Fibroblast of pulmonary artery (primary cell): ENCODE measurements around the gene PRSS50.

Experiments used
- DNase-seq: peaks from one replicate; pipeline ENCODE4 v3.0.0-alpha.2; 2010; ENCODE audit warnings: low read depth
- H3K4me3 ChIP-seq: replicated peaks from 2 replicates; pipeline ENCODE4 v1.5.1; 2011; ENCODE audit warnings: low read depth, mild to moderate bottlenecking, control low read depth, low read length, moderate library complexity
- TF ChIP-seq, protein P1 (sequence below): IDR thresholded peaks from 2 replicates; pipeline ENCODE4 v1.5.1; 2011; ENCODE audit warnings: mild to moderate bottlenecking, control low read depth, low read length, inconsistent platforms; ENCODE audit errors: missing control alignments

PRSS50 gene

DNA sequence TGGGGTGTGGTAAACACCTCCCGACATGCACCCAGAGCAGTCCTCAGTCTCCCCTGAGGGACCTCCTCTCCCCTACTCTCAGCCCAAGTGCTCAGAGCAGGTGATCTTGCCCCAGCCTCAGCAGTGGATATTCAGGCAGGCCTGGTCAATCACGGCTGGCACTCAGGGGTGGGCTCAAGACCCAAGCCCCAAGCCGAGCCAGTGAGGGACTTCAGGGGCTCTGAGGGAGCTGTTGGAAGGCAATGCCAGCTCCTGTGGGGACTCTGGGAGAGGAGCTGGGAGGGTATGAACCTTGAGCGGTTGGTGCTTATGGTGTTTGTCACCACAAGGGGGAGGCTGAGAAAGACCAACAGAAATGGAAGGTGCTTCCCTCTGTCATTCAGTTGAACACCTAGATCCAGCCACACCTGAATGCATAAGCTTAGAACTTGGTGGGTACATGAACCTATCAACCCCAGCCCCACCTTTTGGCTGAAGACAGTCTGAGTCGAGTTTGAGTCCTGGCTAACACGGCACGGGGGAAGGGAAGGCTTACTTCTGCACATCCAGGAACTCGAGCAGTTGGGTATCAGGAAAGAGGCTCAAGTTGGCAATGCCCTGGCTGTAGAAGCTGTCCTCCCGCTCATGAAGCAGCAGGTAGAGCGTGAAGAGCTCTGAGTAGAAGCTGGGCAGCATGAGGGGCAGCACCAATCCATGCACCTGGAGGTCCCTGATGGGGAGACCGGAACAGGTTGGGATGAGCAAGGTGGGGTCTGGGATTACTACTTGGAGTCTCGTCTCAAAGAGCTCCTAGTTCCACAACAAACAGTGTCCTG lies 43.4 kb downstream of the PRSS50 start:
- no peak for DNase-seq
- TF ChIP-seq, protein P1, sequence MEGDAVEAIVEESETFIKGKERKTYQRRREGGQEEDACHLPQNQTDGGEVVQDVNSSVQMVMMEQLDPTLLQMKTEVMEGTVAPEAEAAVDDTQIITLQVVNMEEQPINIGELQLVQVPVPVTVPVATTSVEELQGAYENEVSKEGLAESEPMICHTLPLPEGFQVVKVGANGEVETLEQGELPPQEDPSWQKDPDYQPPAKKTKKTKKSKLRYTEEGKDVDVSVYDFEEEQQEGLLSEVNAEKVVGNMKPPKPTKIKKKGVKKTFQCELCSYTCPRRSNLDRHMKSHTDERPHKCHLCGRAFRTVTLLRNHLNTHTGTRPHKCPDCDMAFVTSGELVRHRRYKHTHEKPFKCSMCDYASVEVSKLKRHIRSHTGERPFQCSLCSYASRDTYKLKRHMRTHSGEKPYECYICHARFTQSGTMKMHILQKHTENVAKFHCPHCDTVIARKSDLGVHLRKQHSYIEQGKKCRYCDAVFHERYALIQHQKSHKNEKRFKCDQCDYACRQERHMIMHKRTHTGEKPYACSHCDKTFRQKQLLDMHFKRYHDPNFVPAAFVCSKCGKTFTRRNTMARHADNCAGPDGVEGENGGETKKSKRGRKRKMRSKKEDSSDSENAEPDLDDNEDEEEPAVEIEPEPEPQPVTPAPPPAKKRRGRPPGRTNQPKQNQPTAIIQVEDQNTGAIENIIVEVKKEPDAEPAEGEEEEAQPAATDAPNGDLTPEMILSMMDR: peak; percentile 27
- no peak overlapping the region for H3K4me3 ChIP-seq

DNA sequence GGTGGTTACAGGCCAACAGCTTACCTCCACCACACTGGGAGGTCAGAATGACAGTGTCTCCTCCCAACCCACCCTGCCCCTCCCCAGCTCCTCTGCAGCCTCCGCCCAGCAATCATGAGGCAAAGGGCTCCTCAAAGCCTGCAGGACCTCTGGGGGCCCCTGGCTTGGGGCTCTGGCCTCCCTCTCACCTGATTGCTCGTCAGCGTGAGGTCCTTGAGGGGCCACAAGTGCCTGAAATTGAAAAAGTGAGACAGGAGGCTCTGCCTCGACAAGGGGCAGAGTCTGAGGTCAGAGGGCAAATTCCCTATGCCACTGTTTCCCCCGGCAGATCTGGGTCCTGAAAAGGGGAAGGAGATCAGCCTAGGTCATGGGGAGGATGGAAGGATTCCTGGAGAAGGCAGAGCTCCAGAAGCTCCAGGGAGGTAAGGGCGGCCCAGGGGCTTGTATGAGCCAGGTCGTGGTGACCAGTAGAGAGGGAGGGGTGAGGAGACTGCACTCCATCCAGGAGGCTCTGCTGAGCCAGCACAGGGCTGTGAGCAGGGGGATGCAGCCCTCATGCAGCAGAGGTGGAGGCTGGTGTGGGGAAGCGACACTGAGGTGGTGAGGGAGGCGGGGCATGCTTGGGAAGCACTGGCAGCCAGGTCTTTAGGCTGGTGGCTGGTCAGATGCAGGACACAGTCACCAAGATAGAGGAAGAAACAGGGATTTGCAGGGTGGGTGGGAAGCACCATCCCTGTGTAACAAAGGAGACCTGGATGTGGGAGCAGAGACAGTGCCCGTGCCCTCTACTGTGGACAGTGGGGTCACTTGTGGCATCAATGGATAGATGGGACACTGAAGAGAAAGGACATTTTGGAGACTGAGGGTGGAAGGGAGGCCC lies 44.3 kb downstream of the PRSS50 start:
- H3K4me3 ChIP-seq: no peak overlapping the region
- no peak for DNase-seq
- TF ChIP-seq, protein P1: no peak

DNA sequence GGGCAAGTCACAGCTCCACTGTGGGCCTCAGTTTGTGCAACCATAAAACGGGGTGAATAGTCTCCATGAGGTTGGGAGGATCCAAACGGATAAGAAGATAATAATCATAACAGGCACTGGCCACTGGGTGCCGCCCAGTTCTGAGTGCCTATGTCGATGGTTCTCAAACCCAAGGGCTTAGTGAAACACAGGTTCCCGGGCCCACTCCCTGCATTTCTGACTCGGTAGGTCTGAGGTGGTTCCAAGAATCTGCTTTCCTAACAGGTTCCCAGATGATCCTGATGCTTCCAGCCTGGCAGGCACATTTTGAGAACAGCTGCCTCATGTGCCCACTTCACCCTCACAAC lies 45.3 kb downstream of the PRSS50 start:
- no peak overlapping the region for H3K4me3 ChIP-seq
- no peak for DNase-seq
- TF ChIP-seq, protein P1: no peak

DNA sequence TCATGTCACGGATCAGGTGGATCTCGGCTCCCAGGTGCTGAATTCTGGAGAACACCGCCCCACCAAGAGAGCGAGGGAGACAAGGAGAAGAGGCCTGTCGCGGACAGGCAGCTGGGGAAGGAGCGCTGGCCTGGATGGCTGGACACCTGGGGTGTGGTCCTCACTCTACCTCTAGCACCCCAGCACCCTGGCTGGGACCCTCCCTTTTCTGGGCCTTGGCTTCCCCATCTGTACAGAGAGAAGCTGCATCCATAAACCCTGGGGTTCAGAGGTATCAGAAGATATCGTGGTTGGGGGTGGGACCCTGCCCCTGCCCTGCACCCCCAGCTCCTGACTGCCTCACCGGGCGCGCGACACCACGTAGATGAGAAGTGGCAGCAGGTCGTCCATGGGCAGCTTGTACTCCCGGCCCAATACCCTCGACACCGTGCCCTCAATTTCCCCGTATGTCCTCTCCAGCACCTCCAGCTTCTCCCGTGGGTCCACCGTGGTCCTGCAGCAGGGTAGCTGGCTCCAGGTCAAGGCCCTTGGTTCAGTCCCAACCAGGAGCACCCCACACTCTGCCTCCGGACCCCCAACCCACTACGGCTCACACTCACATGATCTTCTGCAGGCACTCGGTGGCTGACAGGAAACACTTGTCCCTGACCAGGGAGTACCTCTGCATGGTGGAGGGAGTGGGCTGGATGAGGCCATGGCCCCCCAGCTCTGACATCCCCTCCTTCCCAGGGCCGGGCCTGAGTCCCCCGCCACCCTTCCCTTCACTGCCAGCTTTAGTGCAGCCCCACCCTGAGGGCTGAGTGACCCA lies 45.9 kb downstream of the PRSS50 start:
- DNase-seq: no peak
- H3K4me3 ChIP-seq: no peak overlapping the region
- TF ChIP-seq, protein P1: no peak

DNA sequence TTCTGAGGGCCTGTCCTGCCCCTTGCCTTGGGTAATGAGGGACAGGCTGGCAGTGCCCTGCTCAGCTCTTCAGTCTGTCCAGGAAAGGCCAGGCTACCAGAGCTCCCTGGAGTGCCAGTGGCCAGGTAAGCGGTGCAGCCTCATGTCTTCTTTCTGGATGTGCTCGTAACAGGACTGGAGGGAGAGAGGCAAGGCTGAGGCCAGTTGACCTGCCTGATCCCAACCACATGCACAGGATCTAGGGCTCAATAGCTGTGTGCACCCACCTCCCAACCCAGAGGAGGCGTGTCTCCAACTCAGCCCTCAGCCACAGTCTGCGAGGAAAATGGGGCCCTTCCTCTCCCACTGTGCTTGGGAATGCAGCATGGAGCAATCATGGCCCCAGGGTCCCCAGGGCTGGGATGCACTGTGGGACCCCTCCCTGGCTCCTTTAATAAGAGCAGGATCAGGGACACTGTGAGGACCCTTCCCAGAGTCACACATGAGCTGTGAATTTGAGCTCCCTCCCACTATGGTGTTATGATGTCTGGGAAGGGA lies 46.7 kb downstream of the PRSS50 start:
- no peak for DNase-seq

More for the DNA sequence above, 46.7 kb downstream of the PRSS50 start:
- TF ChIP-seq, protein P1: no peak
- H3K4me3 ChIP-seq: no peak overlapping the region
